HL-60 (cell line): ENCODE data around the gene SART3.

Experiments
- POLR2AphosphoS5 ChIP-seq: IDR thresholded peaks from 2 replicates; pipeline ENCODE4 v1.6.1; 2012; ENCODE audit warnings: low read depth
- SPI1 ChIP-seq: IDR thresholded peaks from 2 replicates; pipeline ENCODE4 v1.6.1; 2012; ENCODE audit warnings: low read depth, mild to moderate bottlenecking, borderline replicate concordance
- TF ChIP-seq, protein P1 (sequence below): IDR thresholded peaks from one replicate; pipeline ENCODE4 v1.5.1; 2011; ENCODE audit warnings: low read length, control low read depth, inconsistent platforms; ENCODE audit not compliant: insufficient read depth
- TF ChIP-seq, protein P2 (sequence below): IDR thresholded peaks from 2 replicates; pipeline ENCODE4 v1.6.1; 2012; ENCODE audit warnings: low read depth; ENCODE audit not compliant: insufficient replicate concordance

DNA sequence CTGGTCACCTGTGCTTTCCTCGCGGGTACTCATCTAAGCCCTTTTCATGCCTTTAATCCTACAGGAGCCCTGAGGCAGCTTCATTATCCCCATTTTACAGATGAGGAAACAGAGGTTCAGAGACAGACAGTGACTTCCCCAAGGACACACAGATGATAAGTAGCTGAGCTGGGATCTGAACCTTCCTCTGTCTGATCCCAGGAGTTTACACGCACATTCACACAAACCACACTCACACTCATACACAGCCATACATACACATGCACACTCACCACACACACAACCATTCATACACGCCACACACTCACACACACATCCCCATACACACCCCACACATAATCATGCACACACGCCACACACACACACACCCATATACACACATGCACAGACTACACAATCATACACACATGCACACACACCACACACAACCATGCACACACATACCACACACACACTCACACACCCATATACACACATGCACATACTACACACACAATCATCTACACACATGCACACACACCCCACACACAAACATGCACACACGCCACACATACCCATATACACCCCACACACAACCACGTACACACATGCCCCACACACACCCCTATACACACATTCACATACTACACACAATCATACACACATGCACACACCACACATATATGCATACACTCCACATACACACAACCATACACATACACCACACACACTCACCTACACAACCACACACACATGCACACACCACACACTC lies 34.2 kb upstream of the SART3 start:
- TF ChIP-seq, protein P1, sequence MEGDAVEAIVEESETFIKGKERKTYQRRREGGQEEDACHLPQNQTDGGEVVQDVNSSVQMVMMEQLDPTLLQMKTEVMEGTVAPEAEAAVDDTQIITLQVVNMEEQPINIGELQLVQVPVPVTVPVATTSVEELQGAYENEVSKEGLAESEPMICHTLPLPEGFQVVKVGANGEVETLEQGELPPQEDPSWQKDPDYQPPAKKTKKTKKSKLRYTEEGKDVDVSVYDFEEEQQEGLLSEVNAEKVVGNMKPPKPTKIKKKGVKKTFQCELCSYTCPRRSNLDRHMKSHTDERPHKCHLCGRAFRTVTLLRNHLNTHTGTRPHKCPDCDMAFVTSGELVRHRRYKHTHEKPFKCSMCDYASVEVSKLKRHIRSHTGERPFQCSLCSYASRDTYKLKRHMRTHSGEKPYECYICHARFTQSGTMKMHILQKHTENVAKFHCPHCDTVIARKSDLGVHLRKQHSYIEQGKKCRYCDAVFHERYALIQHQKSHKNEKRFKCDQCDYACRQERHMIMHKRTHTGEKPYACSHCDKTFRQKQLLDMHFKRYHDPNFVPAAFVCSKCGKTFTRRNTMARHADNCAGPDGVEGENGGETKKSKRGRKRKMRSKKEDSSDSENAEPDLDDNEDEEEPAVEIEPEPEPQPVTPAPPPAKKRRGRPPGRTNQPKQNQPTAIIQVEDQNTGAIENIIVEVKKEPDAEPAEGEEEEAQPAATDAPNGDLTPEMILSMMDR, result no peak
- TF ChIP-seq, protein P2, sequence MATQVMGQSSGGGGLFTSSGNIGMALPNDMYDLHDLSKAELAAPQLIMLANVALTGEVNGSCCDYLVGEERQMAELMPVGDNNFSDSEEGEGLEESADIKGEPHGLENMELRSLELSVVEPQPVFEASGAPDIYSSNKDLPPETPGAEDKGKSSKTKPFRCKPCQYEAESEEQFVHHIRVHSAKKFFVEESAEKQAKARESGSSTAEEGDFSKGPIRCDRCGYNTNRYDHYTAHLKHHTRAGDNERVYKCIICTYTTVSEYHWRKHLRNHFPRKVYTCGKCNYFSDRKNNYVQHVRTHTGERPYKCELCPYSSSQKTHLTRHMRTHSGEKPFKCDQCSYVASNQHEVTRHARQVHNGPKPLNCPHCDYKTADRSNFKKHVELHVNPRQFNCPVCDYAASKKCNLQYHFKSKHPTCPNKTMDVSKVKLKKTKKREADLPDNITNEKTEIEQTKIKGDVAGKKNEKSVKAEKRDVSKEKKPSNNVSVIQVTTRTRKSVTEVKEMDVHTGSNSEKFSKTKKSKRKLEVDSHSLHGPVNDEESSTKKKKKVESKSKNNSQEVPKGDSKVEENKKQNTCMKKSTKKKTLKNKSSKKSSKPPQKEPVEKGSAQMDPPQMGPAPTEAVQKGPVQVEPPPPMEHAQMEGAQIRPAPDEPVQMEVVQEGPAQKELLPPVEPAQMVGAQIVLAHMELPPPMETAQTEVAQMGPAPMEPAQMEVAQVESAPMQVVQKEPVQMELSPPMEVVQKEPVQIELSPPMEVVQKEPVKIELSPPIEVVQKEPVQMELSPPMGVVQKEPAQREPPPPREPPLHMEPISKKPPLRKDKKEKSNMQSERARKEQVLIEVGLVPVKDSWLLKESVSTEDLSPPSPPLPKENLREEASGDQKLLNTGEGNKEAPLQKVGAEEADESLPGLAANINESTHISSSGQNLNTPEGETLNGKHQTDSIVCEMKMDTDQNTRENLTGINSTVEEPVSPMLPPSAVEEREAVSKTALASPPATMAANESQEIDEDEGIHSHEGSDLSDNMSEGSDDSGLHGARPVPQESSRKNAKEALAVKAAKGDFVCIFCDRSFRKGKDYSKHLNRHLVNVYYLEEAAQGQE, result no peak
- no peak for TF ChIP-seq POLR2AphosphoS5
- no peak for TF ChIP-seq SPI1
